Medulla oblongata (tissue), 1 donor: ENCODE data around the gene TRIM36.

Experiments used
- DNase-seq: peaks from one replicate; pipeline ENCODE4 v3.0.0-alpha.2; 2015; ENCODE audit errors: extremely low spot score

The TRIM36 gene

DNA sequence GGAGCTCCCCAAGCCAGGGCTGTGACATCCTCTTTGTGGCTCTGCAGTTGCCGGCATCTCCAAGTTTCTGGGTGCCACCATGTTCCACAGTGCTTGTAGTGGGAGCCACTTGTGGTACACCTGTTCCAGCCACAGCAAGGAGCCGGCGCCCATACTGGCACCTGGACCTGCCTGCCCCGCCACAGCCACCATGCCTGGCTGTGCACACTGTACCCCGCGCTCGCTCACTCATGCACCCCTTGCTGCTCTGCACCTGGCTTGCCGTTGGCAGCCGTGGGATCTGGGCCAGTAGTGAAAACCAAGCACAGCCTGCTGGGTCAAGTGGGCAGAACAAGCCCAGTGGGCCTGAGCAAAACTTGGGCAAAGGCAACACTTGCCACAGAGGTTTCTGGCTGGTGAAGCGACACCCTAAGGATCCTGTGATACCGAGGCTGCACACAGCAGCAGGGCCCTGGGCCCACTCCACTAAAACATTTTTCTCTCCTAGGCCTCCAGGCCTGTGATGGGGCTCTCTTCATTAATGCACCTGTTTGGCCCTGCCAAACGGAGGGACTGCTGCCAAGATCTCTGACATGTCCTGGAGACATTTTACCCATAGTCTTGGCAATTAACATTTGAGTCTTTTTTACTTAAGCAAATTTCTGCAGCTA lies 2.8 kb downstream of the TRIM36 start:
- DNase-seq = no peak

DNA sequence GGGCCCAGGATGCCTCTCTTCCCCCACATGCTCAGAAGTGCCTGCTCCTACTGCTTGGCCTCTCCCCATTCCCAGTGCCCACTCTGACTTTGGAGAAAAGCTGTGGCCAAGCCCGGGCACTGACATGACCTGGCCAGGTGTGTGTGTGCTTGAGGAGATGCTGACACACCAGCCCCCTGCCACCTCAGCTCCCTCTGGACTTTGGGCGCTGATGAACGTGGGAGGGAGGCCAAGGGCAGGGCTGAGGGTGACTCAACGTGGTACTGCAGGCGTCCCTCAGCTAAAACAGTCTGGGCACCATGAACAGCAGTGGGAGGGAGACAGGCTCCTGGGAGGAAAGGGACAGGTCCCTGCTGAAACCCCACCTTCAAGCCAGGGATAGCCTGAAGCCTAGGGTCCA lies 3.9 kb downstream of the TRIM36 start:
- DNase-seq = no peak

DNA sequence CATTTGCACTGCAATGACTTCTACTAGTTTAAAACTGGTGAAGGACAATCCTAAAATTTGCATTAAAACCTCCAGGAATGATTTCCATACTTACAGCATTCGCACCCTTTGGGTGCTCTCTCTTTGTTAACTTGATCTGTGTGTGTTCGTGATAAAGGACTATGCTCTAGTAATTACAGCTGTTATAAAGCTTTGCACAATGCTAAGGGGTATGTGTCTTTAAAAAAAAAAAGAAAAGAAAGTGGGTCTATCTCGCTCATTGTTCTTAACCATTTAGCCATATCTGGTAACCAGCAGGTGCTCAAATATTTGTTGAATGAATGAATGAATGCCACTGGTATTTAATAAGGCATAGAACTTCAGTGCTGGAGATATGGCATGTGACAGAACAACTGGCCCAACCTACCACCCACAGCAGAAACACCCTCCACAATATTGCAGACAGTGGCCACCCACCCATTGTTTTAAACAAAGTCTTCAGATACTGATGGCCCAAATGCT lies 8.7 kb downstream of the TRIM36 start:
- no peak for DNase-seq

DNA sequence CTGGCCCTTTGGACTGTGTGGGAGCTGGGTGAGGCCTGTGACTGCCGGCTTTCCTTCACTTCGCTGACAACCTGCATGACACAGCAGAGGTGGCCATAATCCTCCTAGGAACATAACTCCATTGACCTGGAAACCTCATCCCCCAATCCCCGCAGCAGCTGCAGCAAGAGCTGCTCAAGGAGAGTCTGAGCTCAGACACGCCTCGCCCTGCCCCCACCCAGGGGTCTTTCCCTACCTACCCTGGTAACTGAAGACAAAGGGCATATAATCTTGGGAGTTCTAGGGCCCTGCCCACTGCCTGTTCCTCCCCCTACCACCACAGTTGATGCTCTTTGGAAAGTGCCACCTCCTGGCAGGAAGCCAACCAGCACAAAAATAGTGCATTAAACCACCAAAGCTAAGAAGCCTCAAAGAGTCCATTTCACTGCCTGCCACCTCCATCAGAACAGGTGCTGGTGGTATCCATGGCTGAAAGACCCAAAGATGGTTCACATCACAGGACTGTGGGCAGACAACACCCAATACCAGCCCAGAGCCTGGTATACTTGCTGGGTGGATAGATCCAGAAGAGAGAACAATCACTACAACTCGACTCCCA lies 18.4 kb downstream of the TRIM36 start:
- DNase-seq = no peak

DNA sequence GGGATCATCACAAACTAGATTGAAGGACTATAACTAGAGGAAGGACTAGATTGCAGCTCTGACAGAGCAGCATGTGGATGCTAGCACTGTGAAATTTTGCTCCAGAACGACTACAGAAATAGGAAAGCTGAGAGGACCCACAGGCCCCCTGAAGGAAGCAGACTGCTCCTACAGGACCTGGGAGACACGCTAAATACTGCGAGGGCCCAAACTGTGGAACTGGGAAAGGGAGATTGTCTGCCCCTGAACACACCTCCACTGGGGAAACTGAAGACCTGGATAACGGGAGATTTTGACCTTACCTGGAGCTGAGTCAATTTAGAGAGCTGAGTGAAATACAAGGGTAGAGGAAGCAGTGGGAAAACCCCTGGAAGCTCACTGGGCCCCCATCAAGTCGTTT lies 19.2 kb downstream of the TRIM36 start:
- no peak for DNase-seq

DNA sequence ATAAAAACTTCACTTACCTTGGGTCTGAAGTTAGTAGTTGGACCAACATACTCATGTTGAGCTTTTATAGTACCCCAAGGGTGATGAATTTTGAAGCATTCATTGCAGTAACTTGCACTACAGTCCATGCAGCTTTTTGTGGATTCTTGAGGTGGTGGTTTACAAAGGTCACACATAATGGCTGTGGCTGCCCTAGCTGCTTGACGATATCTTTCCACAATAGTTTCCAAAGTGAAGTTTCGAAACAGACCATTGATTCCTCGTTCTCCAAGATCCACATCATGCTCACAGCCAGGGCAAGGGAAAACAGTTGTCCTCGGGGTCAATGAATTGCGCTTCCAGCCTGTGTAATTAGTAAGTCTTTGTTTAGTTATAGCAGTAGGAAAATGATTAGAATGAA lies 22.7 kb downstream of the TRIM36 start:
- DNase-seq = no peak

DNA sequence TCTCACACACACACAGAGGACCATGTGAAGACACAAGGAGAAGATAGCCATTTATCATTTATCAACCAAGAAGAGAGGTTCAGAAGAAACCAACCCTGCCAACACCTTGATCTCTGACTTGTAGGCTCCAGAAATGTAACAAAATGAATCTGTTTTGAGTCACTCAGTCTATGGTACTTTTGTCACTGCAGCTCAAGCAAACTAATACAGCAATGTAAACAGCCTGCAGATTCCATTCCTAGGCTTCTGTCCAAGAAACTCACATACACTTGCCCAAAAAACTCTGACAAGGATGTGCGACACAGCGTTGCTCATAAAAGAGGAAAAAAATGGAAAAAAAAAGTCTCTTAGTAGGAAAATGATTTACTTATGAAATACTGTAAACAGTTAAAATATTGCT lies 33.4 kb downstream of the TRIM36 start:
- DNase-seq = no peak

DNA sequence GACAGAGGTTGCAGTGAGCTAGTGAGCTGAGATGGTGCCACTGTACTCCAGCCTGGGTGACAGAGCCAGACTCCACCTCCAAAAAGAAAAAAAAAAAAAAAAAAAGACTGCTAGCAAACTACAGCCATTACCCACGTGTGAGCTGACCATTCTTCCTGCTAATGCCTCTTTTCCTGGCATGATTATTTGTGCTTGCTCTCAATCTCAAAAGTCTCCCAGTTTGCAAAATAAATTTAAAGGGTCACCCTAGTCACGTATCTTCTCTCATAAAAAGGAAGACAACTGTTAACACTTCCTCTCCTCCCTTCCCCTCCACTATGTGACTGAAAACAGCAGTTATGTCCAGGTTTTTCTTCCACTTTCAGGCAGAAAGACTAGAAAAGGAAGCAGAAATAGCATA lies 37.2 kb downstream of the TRIM36 start:
- peak; percentile 21 for DNase-seq

DNA sequence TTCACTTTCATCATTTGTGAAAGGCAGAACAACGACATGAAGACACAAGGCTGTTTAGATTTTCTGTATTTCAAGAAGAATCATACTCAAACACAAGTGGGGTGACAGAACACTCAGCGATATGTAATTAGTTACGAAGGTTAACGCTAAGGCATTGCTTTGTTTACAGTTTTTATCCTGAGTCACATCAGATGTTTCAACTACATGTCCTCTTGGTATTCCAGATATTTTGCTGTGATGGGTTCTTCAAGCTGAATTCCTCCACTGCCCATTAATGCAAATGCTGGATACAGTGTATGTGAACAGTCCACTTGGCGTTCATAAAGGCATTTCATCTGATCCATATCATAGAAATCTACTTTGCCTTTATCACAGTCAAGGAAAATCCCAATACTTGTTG lies 43.4 kb downstream of the TRIM36 start:
- DNase-seq = no peak

DNA sequence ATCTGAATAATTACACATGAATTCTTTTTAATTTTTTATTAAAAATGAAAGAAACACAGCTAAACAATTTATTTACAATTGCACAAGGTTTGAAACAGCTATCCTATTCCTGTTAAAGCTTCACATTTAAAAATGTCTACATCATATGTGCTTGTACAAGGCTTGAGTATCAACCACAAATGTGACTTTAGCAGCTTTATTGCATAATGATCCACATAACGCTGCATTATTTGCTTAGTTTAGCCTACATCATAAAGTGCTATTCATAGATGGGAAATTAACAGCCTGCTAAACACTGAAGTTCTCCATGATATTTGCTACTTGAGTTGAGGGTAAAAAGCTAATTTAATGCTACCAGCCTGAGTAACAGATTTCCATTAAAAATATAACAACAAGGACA lies 45.0 kb downstream of the TRIM36 start:
- DNase-seq = no peak

DNA sequence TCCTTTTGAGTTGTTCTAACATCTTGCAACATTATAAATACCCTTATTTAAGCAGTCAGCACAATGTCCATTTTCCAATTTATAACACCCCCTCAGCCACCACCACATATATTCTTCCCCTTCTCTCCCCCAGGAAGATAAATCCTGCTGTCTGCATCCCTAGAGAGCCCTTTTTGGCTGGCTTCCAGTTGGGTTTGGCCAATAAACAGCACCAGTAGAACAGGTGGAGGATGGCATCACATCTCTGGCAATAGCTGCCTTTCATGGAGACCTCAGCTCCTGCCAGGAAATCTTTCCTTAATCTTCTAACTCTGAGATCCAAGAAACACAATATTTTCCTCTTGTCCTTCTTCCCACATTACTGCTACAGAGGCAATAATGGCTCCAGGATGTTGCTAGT lies 53.7 kb downstream of the TRIM36 start:
- DNase-seq = no peak

DNA sequence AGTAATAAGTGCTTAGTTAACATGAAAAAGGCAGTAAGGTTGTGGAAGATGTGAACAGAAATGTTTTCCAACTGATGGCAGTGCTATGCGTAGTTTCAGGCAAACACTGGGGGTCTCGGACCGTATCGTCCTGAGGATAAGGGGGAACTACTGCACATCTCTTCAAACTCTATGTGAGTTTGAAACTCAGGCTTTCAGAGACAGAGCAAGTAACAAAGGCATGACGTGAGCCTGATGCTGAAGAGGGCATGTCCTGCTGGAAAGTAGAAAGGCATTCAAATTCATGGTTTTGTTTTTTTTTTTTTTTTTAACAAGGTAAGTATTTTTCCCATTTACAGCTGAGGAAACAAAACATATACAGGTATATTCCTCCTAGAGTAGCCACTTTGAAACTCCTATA lies 59.9 kb downstream of the TRIM36 start:
- no peak for DNase-seq

DNA sequence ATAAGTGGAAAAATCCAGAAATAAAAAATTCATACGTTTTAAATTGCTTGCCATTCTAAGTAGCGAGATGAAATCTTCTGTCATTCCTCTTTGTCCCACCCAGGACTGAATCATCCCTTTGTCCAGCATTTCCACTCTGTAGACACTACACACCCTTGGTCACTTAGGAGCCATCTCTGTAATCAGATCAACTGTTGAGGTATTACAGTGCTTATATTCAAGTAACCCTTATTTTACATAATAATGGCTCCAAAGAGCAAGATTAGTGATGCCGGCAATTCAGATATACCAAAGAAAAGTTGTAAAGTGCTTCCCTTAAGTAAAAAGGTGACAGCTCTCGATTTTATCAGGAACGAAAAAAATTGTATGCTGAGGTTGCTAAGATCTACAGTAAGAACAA lies 60.4 kb downstream of the TRIM36 start:
- no peak for DNase-seq

DNA sequence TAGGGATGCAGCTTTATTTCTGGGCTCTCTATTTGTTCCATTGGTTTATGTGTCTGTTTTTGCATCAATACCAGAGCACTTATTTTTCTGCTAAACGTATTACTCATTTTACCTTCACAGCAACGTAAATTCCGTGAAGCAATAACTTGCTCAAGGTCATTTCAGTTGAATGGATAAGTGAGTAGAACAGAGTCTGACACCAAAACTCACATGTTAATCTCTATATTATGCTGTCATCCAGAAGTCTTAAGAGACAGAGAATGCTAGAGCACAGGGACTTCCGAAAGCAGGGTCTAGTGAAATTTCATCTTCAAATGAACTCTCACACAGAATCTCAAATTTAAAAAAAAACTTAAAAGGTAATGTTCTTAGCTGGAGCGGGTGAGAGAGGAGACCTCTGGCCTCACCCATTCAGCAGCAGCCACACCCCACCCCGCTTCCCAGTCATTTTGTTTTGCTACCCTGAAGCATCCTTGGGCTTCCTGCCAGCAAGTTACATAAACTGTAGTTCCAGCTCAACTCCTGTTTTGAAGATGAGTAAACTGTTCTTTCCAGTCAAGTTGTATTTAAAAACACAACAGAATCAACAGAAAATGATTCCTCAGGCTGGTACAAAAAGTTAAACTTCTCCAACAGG lies 69.3 kb downstream of the TRIM36 start:
- DNase-seq = no peak

DNA sequence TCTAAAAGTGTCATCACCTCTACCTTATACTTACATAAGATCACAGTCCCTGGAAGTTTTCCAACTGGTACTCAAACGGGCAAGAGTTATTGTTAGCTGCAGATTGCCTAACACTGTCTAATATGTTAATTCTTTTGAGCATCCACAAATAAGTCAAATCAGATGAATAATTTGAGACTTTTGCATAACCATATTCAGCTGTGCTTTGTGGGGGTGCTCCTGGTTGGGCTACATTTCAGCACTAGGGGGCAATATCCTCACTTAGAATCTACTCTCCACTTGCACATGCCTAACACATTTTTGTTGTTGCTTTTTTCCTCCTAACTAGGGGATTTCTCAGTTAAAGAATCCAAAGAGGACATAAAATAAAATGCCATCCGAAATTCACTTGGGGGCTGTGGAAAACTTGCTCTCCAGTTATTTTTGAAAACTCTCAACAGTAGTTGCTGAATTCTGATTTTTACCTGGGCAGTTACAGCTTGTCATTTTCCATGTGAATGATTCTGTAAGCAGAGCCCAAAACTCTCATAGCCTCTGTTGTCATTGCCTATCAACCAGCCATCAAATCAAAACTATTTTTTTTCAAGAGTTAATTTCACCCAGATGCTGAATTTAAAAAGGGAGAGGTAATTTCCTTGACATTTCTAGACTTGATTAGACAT lies 71.5 kb downstream of the TRIM36 start:
- peak; percentile 65 for DNase-seq

DNA sequence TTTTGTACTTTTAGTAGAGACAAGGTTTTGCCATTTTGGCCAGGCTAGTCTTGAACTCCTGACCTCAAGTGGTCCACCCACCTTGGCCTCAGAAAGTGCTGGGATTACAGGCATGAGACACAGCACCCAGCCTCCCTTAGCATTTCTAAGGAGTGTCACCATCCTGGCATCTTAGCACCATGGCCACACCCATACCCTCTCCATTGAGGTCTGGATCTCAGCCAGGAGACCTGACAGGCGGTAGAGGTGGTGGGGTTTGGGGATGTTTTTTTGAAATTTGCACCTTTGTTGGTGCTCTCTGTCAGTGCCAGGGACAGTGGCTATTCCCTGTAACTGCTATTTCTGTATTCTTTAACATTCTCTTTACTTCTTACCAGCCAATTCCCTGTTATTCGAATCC lies 72.5 kb downstream of the TRIM36 start:
- DNase-seq = no peak

DNA sequence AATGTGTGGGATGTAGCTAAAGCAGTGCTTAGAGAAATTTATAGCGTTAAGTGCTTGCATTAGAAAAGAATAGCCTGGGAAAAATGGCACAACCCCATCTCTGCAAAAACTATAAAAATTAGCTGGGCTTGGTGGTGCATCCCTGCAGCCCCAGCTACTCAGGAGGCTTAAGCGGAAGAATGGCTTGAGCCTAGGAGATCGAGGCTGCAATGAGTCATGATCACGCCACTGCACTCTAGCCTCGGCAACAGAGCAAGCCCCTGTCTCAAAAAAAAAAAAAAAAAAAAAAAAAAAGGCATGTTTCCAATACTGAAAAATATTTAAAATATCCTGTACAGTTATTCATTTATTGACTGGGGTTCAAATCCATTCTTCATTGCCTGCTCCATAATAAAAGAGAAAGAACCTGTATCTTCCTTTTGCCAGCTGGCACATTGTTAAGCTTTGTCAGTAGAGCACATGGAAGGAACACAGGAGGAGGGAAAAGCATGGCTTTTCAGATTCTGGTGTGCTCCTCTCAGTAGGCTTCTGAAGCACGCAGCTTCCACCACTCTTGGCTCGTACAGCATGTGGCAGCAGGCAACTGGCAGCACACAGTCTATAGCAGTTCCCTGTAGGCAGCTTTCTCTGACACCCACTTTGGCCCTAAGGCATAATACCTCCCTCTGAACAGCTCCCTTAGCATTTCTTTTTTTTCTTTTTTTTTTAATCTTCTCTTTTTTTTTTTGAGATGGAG lies 73.5 kb downstream of the TRIM36 start:
- no peak for DNase-seq

DNA sequence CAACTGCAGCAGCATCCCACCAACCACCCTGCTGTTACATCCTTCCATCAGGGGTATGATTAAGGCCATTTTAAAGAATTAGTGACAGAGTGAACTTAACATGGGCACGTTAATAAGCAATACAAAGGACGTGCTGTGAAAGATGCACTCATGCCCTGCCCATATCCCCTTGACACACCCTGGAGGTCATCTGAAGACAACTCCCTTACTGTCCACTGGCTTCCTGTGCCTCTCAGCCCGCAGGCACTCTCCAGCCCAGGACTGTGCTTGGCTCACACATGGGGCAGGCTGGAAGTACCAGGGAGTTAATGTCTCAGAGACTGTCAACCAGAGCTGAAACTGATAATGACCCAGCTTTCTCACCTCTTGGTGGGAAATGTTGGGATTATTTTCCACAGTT lies 81.8 kb downstream of the TRIM36 start:
- no peak for DNase-seq

DNA sequence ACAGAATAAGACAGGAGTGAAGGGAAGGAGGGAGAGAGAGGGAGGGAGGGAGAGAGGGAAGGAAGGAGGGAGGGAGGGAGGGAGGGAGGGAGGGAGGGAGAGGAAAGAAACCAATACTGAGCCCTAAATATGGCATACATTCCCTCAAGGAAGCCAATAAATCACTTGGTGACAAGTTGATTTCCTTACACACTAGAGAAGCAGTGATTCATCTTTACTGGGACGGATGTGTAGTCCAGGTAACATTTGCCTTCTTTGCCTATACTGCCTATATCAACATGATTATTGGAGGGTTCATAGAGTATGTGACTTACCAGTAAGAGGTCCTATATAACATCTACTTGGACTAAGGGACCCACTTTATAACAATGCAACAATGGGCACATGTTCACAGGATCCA lies 83.2 kb downstream of the TRIM36 start:
- no peak for DNase-seq

DNA sequence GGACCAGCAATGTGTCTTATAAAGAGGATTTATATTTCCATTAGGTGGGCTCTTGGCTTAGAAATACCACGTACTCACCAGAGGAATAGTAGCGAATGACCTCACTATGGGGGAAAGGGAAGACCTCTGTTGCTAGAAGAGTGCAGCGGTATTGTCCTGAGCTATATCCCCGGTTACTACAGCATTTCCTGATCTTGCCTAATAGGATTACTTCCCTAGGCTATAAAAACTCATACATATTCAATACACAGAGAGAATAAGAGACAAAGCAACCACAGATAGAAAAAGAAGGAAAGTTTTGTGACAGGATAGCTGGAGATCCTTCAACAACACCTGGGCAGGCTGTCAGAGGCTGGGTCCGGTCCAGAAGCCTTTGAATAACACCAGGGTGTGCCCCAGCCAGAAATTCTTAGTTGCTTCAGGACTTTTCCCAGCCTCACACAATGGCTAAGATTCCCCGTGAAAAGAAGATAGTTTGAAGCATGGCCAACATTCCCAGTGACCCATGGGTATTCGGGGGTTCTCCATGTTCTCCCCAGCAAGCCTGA lies 85.4 kb downstream of the TRIM36 start:
- no peak for DNase-seq

DNA sequence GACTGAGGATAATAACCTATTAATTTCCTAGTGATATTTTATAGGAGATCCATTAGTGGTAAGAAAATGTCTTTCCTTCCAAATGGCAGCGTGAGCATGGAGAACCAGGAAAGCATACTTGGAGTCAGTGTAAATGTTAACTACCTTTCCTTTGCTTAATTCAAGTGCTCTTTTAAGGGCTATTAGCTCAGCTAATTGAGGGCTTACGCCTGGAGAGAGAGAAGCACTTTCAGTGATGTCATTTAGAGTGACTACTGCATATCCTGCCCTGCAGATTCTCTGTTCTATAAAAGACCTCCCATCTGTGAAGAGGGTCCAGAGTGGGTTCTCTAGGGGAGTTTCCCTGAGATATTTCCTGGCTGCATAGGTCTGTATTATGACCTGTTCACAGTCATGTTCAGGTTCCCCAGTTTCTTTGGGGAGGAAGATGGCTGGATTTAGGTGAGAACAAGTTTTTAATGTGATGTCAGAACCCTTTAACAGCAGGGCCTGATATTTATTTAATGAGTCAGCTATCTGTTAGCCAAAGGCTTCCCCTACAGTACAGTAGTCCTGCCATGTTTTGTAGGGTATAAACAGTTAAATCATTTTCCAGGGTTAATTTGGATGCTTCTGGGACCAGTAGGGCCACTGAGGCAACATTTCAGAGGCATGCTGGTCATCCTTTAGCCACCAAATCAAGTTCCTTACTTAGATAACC lies 89.6 kb downstream of the TRIM36 start:
- DNase-seq = no peak
